Limb (tissue), 2 donors: ENCODE data around the gene GUCY1A2.

Source experiments
- DNase-seq, 2 donors: peaks; one replicate each; pipeline ENCODE4 v3.0.0-alpha.2; 2016; ENCODE audit errors: extremely low spot score in 2 of 2

GUCY1A2 gene

GRCh38 chr11:106656646-106657045, 361.6 kb downstream of the GUCY1A2 start:
- DNase-seq = no peak

GRCh38 chr11:106644824-106645223, 373.5 kb downstream of the GUCY1A2 start:
- no peak for DNase-seq

- no peak for DNase-seq
These were observed 375.9 kb downstream of the GUCY1A2 start for GRCh38 chr11:106642331-106642730.

GRCh38 chr11:106632283-106632682, 386.0 kb downstream of the GUCY1A2 start:
- no peak for DNase-seq

- no peak for DNase-seq
These were observed 390.6 kb downstream of the GUCY1A2 start for GRCh38 chr11:106627694-106628093.

- DNase-seq = peak in 1 of 2 donors; percentile 35
These were observed 392.7 kb downstream of the GUCY1A2 start for GRCh38 chr11:106625566-106625965.

- DNase-seq = no peak
These were observed 393.9 kb downstream of the GUCY1A2 start for GRCh38 chr11:106624377-106624776.
